MM.1S (cell line): Measurements from ENCODE around the gene SYNGR1.

Experiments used
- EZH2phosphoT487 ChIP-seq: fragments of 300-600 bp; sonication (generic); IDR thresholded peaks from 2 replicates; pipeline ENCODE4 v1.6.1; 2018; ENCODE audit warnings: antibody characterized with exemption, low read length
- TF ChIP-seq, protein P1 (sequence below): fragments of 300-600 bp; sonication (generic); IDR thresholded peaks from 2 replicates; pipeline ENCODE4 v1.5.1; 2016; ENCODE audit warnings: antibody characterized with exemption, low read length, mixed read lengths

DNA sequence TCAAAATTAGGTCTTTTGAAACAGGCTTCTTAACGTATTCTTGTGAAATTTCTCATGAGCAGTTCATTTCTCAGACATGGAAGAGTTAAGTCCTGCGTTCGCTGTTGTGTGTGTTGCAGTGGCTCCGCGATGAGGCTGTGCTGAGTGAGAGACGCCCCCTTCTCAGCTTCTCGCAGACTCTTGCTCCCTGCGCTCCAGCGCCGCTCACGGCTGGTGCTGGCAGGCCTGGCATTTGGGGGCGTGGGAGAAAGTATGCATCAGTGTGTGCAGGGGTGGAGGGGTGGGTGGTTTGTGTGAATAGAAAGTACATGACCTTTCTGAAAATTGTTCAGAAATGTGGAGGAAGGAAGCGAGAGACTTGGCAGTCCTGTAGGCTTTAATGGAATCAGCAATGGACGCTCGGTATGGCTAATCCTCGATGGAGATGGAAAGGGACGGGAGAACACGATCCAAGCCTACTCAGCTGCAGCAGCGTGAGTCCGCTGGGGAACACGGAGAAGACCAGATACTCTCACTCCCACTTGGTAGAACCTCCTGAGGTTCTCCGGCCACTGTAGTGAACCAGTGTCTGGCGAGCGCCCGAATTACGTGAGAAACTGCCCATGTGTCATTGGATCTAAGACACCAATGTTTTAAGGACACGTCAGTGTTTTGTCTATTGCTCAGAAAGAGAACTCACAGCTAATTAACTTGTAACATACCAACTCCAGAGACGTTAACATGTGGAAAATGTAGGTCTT, 55.7 kb downstream of the SYNGR1 start:
- TF ChIP-seq, protein P1, sequence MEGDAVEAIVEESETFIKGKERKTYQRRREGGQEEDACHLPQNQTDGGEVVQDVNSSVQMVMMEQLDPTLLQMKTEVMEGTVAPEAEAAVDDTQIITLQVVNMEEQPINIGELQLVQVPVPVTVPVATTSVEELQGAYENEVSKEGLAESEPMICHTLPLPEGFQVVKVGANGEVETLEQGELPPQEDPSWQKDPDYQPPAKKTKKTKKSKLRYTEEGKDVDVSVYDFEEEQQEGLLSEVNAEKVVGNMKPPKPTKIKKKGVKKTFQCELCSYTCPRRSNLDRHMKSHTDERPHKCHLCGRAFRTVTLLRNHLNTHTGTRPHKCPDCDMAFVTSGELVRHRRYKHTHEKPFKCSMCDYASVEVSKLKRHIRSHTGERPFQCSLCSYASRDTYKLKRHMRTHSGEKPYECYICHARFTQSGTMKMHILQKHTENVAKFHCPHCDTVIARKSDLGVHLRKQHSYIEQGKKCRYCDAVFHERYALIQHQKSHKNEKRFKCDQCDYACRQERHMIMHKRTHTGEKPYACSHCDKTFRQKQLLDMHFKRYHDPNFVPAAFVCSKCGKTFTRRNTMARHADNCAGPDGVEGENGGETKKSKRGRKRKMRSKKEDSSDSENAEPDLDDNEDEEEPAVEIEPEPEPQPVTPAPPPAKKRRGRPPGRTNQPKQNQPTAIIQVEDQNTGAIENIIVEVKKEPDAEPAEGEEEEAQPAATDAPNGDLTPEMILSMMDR = no peak
- TF ChIP-seq EZH2phosphoT487 = no peak
